H9 (cell line): ENCODE measurements around the gene TRABD2B. TPM values are rescaled to one million over a fixed set of nuclear protein-coding genes. Genes with fewer than 3 reads are reported as not detected.

Experiments used
- DNase-seq: peaks from one replicate; pipeline ENCODE4 v3.0.0-alpha.2; 2017
- H2AFZ ChIP-seq: one replicate; pipeline ENCODE4 v1.6.1; 2013; ENCODE audit warnings: mild to moderate bottlenecking, low read length, control low read depth, moderate library complexity
- H2AK5ac ChIP-seq: 2 replicates; pipeline ENCODE4 v1.6.1; 2013; ENCODE audit warnings: low read length, control low read depth, mixed read lengths; ENCODE audit not compliant: insufficient read length
- H2BK120ac ChIP-seq: one replicate; pipeline ENCODE4 v1.6.1; 2013; ENCODE audit warnings: low read depth, mild to moderate bottlenecking, low read length, control low read depth, inconsistent platforms; ENCODE audit not compliant: poor library complexity, severe bottlenecking
- H2BK12ac ChIP-seq: 2 replicates; pipeline ENCODE4 v1.6.1; 2013; ENCODE audit warnings: low read length, control low read depth, mixed read lengths, low read depth; ENCODE audit not compliant: insufficient read length
- H2BK15ac ChIP-seq: 2 replicates; pipeline ENCODE4 v1.6.1; 2013; ENCODE audit warnings: low read depth, low read length, control low read depth
- H2BK20ac ChIP-seq: one replicate; pipeline ENCODE4 v1.6.1; 2013; ENCODE audit warnings: low read depth, mild to moderate bottlenecking, low read length, control low read depth, inconsistent platforms; ENCODE audit not compliant: poor library complexity, severe bottlenecking
- H2BK5ac ChIP-seq: 2 replicates; pipeline ENCODE4 v1.6.1; 2013; ENCODE audit warnings: low read length, control low read depth, mixed read lengths; ENCODE audit not compliant: insufficient read length
- H3K14ac ChIP-seq: 2 replicates; pipeline ENCODE4 v1.6.1; 2013; ENCODE audit warnings: low read length, control low read depth; ENCODE audit not compliant: insufficient read depth
- H3K18ac ChIP-seq: 2 replicates; pipeline ENCODE4 v1.6.1; 2013; ENCODE audit warnings: low read depth, mild to moderate bottlenecking, mixed read lengths, low read length, control low read depth; ENCODE audit not compliant: insufficient read length
- H3K23ac ChIP-seq: 2 replicates; pipeline ENCODE4 v1.6.1; 2013; ENCODE audit warnings: low read length, control low read depth, mixed read lengths, low read depth; ENCODE audit not compliant: insufficient read length
- H3K23me2 ChIP-seq: 2 replicates; pipeline ENCODE4 v1.6.1; 2013; ENCODE audit warnings: low read depth, mild to moderate bottlenecking, mixed read lengths, low read length, control low read depth; ENCODE audit not compliant: insufficient read length, poor library complexity, severe bottlenecking
- H3K27ac ChIP-seq: 2 replicates; pipeline ENCODE4 v1.5.1; 2013; ENCODE audit warnings: low read length, control low read depth, mixed read lengths, low read depth; ENCODE audit not compliant: insufficient read length
- H3K27me3 ChIP-seq: 2 replicates; pipeline ENCODE4 v1.6.1; 2013; ENCODE audit warnings: low read length, control low read depth, inconsistent platforms; ENCODE audit not compliant: insufficient read depth
- H3K4ac ChIP-seq: 2 replicates; pipeline ENCODE4 v1.6.1; 2013; ENCODE audit warnings: low read depth, mild to moderate bottlenecking, control low read depth, inconsistent platforms, low read length, moderate library complexity
- H3K4me1 ChIP-seq: 2 replicates; pipeline ENCODE4 v1.6.1; 2013; ENCODE audit warnings: low read length, control low read depth, inconsistent platforms; ENCODE audit not compliant: insufficient read depth
- H3K4me2 ChIP-seq: 2 replicates; pipeline ENCODE4 v1.6.1; 2013; ENCODE audit warnings: low read length, control low read depth, mixed read lengths; ENCODE audit not compliant: insufficient read length, insufficient read depth
- H3K56ac ChIP-seq: 2 replicates; pipeline ENCODE4 v1.6.1; 2013; ENCODE audit warnings: low read depth, mild to moderate bottlenecking, mixed read lengths, low read length, control low read depth; ENCODE audit not compliant: insufficient read length
- H3K79me1 ChIP-seq: 2 replicates; pipeline ENCODE4 v1.6.1; 2013; ENCODE audit warnings: low read depth, mild to moderate bottlenecking, moderate library complexity, low read length, control low read depth, inconsistent platforms; ENCODE audit not compliant: insufficient read depth, poor library complexity, severe bottlenecking
- H3K79me2 ChIP-seq: 2 replicates; pipeline ENCODE4 v1.6.1; 2013; ENCODE audit warnings: low read length, control low read depth, inconsistent platforms; ENCODE audit not compliant: insufficient read depth
- H3K9ac ChIP-seq: 2 replicates; pipeline ENCODE4 v1.6.1; 2013; ENCODE audit warnings: low read length, control low read depth, mixed read lengths; ENCODE audit not compliant: insufficient read length; ENCODE audit errors: extremely low read depth
- H3K9me3 ChIP-seq: one replicate; pipeline ENCODE4 v1.6.1; 2013; ENCODE audit warnings: low read depth, low read length, inconsistent platforms; ENCODE audit not compliant: control insufficient read depth
- H3T11ph ChIP-seq: one replicate; pipeline ENCODE4 v1.6.1; 2013; ENCODE audit warnings: mild to moderate bottlenecking, low read length, control low read depth, inconsistent platforms
- H4K20me1 ChIP-seq: one replicate; pipeline ENCODE4 v1.6.1; 2013; ENCODE audit not compliant: control insufficient read depth, insufficient read length, insufficient read depth
- H4K5ac ChIP-seq: 2 replicates; pipeline ENCODE4 v1.6.1; 2013; ENCODE audit warnings: low read depth, mild to moderate bottlenecking, mixed read lengths, low read length, control low read depth; ENCODE audit not compliant: insufficient read length
- H4K8ac ChIP-seq: replicated peaks from 2 replicates; pipeline ENCODE4 v1.6.1; 2013; ENCODE audit warnings: low read length, control low read depth, mixed read lengths, low read depth; ENCODE audit not compliant: insufficient read length
- H4K91ac ChIP-seq: 2 replicates; pipeline ENCODE4 v1.6.1; 2013; ENCODE audit warnings: low read depth, mild to moderate bottlenecking, moderate library complexity, mixed read lengths, low read length, control low read depth; ENCODE audit not compliant: insufficient read length
- H3K27ac Mint-ChIP-seq, 3 experiments: 2 replicates in 2 of 3; 3 replicates in 1 of 3; pipeline ENCODE4 v1.8.0; 2020 to 2021; ENCODE audit warnings: mixed read lengths in 3 of 3, mild to moderate bottlenecking in 1 of 3, moderate library complexity in 1 of 3
- H3K27me3 Mint-ChIP-seq: 2 replicates; pipeline ENCODE4 v1.8.0; 2021; ENCODE audit warnings: low read depth, mild to moderate bottlenecking, moderate library complexity, mixed read lengths
- H3K36me3 Mint-ChIP-seq, 3 experiments: 2 replicates in 2 of 3; 3 replicates in 1 of 3; pipeline ENCODE4 v1.8.0; 2020 to 2021; ENCODE audit warnings: low read depth in 3 of 3, mixed read lengths in 3 of 3; ENCODE audit not compliant: insufficient read depth in 1 of 3
- H3K4me1 Mint-ChIP-seq, 2 experiments: 2 replicates each; pipeline ENCODE4 v1.8.0; 2020; ENCODE audit warnings: mixed read lengths in 2 of 2
- H3K4me3 Mint-ChIP-seq, 2 experiments: 2 replicates in 1 of 2; 3 replicates in 1 of 2; pipeline ENCODE4 v1.8.0; 2020 to 2021; ENCODE audit warnings: mild to moderate bottlenecking in 2 of 2, mixed read lengths in 2 of 2, moderate library complexity in 1 of 2
- H3K9me3 Mint-ChIP-seq, 2 experiments: 2 replicates in 1 of 2; 3 replicates in 1 of 2; pipeline ENCODE4 v1.8.0; 2020; ENCODE audit warnings: mild to moderate bottlenecking in 2 of 2, mixed read lengths in 2 of 2, moderate library complexity in 1 of 2
- CTCF ChIP-seq: fragments of 200-600 bp; sonication (generic); conservative IDR thresholded peaks from 3 replicates; pipeline ENCODE4 v1.8.0; 2021; ENCODE audit warnings: antibody characterized with exemption, mild to moderate bottlenecking
- WGBS: extraction: QIAGEN DNeasy Blood & Tissue Kit; methylation state at CpG from one replicate; pipeline ENCODE4 v1.1.7; 2013; ENCODE audit warnings: missing lambda C conversion rate, low lambda C conversion rate, mixed read lengths; ENCODE audit not compliant: insufficient read length; ENCODE audit errors: extremely low coverage; 5-methylcytosine and 5-hydroxymethylcytosine counted together
- total RNA-seq: library from RNA; stranded (reverse); gene quantifications from 2 replicates; pipeline ENCODE4 v1.2.1, GENCODE V29; 2021

Gene TRABD2B
- total RNA-seq, 1 experiment from 2014 or later: 2.3 TPM

GRCh38 chr1:47840393-47841190 lies 156.6 kb downstream of the TRABD2B start:
- H2BK12ac ChIP-seq: no peak overlapping the region
- H3K4me2 ChIP-seq: no peak overlapping the region
- H3K56ac ChIP-seq: no peak overlapping the region
- no peak overlapping the region for H4K91ac ChIP-seq
- H3K27me3 ChIP-seq: no peaks in the 10 kb centered on the region
- Mint-ChIP-seq H3K36me3 (peaks cover 0 to 1% (median 0%) of the 10 kb centered on the region in 3 experiments; a peak in 1 of 7 replicates), H3K4me1 (peaks cover 27 to 30% of the 10 kb centered on the region in 2 experiments), H3K4me3 (no peak overlapping the region), H3K27ac (no peak overlapping the region), H3K9me3 (no peaks in the 10 kb centered on the region; a peak in 2 of 5 replicates), H3K27me3 (peaks cover 3% of the 10 kb centered on the region)
- no peak overlapping the region for H2BK120ac ChIP-seq
- no peak overlapping the region for H3T11ph ChIP-seq
- H4K8ac ChIP-seq: no peak overlapping the region
- no peak overlapping the region for H2AK5ac ChIP-seq
- H3K9ac ChIP-seq: no peak overlapping the region
- no peaks in the 10 kb centered on the region for H3K9me3 ChIP-seq
- TF ChIP-seq CTCF: no peak
- H3K14ac ChIP-seq: no peak overlapping the region
- no peaks in the 10 kb centered on the region for H3K79me1 ChIP-seq
- DNase-seq: no peak
- H3K27ac ChIP-seq: no peak overlapping the region
- no peak overlapping the region for H2AFZ ChIP-seq
- H2BK5ac ChIP-seq: no peak overlapping the region
- no CpG with 5 or more reads among the region's 4 CpGs for WGBS
- no peak overlapping the region for H3K4ac ChIP-seq
- no peak overlapping the region for H3K23ac ChIP-seq
- H2BK20ac ChIP-seq: no peak overlapping the region
- H3K18ac ChIP-seq: no peak overlapping the region
- H3K23me2 ChIP-seq: no peaks in the 10 kb centered on the region
- peaks cover 10% of the 10 kb centered on the region for H3K4me1 ChIP-seq
- no peak overlapping the region for H2BK15ac ChIP-seq
- H4K5ac ChIP-seq: no peak overlapping the region
- H3K79me2 ChIP-seq: no peaks in the 10 kb centered on the region
- H4K20me1 ChIP-seq: no peaks in the 10 kb centered on the region
